GM12864 (cell line): ENCODE measurements around the gene SELENOP.

Experiments used
- DNase-seq: peaks from one replicate; pipeline ENCODE4 v3.0.0-alpha.2; 2011; ENCODE audit warnings: low read depth
- H3K4me3 ChIP-seq: 2 replicates; pipeline ENCODE4 v1.5.1; 2011; ENCODE audit warnings: mild to moderate bottlenecking, low read depth, low read length, control low read depth
- TF ChIP-seq, protein P1 (sequence below): IDR thresholded peaks from 2 replicates; pipeline ENCODE4 v1.5.1; 2011; ENCODE audit warnings: low read depth, mild to moderate bottlenecking, moderate library complexity, low read length, control low read depth, inconsistent platforms; ENCODE audit errors: missing control alignments

SELENOP gene

DNA sequence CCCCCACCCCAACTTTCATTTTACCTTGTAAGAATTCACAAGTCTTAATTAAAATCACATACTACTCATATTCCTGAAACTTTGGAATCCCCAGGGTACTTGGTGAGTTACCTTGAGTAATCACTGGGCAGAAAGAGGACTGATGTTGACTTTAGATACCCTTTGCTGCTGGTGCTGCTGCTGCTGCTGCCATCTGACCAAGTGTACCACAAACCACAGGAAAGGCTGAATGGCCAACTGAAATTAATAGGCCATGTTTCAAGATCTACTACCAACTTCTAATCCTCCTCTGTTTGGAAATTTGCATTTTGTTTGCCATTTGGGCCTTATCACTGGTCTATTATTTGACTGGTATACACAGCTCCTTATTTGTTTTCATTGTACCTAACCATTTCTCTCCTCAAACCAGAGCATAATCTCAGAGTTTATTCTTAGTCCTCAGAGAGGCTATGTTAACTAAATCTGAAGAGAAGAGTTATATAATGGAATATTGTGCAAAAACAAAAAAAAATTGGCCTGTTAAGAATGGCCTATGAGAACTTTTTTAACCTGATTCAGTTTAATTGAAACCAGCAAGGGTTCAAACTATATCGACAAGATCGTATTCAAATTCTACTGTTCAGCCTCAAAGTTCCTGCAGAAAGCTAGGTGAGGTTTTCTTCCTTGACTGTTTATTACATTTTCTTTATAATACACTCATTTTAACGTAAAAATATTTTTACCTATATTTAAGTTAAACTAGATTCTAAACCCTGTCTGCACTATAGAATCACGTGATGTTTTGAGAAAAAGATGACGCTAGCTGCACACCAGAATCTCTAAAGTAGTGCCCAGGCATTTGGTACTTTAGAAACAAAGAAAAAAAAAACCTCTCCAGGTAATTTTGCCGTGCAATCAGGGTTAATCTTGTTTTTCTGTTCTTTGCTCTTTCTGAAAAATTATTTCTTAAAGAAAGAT is 13.1 kb downstream of the SELENOP start:
- no peak overlapping the region for H3K4me3 ChIP-seq
- no peak for DNase-seq
- TF ChIP-seq, protein P1, sequence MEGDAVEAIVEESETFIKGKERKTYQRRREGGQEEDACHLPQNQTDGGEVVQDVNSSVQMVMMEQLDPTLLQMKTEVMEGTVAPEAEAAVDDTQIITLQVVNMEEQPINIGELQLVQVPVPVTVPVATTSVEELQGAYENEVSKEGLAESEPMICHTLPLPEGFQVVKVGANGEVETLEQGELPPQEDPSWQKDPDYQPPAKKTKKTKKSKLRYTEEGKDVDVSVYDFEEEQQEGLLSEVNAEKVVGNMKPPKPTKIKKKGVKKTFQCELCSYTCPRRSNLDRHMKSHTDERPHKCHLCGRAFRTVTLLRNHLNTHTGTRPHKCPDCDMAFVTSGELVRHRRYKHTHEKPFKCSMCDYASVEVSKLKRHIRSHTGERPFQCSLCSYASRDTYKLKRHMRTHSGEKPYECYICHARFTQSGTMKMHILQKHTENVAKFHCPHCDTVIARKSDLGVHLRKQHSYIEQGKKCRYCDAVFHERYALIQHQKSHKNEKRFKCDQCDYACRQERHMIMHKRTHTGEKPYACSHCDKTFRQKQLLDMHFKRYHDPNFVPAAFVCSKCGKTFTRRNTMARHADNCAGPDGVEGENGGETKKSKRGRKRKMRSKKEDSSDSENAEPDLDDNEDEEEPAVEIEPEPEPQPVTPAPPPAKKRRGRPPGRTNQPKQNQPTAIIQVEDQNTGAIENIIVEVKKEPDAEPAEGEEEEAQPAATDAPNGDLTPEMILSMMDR: no peak

DNA sequence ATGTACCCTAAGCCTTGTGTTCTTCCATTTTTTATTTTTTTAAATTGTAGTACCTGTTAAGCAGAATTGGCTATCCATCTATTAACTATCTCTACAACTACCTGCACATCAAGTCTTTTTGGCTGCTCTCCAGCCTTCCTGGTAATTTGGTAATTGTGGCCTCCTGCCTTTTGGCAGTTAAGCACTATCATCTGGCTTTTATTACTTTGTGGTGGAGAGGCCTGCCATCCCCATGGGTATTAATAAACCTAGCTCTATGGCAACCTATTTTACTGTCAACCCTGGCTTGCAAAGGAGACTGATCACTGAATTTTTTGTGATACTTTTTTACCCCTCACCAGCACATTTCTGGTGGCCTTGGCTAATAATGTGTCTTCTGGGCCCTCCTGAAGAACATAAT is 20.5 kb downstream of the SELENOP start:
- TF ChIP-seq, protein P1: no peak
- DNase-seq: no peak
- no peak overlapping the region for H3K4me3 ChIP-seq

DNA sequence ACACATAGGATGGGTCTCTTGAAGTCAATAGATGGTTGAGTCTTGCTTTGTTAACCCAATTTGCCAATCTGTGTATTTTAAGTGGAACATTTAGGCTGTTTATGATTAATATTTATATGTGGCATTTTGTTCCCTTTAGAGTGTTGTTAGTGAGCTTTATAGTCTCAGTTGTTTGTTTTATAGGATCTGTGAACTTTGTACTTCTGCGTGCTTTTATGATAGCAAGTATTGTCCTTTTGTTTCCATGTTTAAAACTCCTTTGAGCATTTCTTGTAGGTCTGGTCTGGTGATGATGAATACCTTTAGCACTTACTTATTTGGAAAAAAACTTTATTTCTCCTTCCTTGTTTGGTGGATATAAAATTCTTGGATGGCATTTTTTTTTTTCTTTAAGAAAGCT is 23.8 kb downstream of the SELENOP start:
- no peak for DNase-seq
- TF ChIP-seq, protein P1: no peak

DNA sequence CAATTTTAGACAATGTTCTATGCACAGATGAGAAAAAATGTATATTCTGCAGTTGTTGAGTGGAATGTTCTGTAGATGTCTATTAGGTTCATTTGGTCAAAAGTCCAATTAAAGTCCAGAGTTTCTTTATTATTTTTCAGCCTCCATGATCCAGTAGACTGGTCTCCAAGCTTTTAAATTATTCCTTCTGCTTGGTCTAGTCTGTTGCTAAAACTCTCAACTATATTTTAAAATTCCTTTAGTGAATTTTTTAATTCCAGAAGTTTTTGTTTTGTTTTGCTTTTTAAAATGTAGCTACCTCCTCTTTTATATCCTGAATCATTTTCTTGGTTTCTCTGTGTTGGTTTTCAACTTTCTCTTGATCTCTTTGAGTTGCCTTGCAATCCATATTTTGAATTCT is 24.6 kb downstream of the SELENOP start:
- H3K4me3 ChIP-seq: no peak overlapping the region
- TF ChIP-seq, protein P1: no peak
- no peak for DNase-seq

More for the DNA sequence above, 23.8 kb downstream of the SELENOP start:
- H3K4me3 ChIP-seq: no peak overlapping the region

DNA sequence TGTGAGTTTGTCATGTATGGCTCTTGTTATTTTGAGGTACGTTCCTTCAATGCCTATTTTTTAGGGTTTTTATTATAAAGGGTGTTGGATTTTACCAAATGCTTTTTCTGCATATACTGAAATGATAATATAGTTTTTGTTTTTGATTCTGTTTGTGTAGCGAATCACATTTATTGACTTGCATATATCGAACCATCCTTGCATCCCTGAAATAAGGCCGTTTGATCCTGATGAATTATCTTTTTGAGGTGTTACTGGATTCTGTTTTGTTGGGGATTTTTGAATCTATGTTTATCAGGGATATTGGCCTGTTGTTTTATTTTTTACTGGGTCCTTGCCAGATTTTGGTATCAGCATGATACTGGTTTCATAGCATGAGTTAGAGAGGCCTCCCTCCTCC is 25.9 kb downstream of the SELENOP start:
- H3K4me3 ChIP-seq: no peak overlapping the region
- DNase-seq: no peak
- TF ChIP-seq, protein P1: no peak

DNA sequence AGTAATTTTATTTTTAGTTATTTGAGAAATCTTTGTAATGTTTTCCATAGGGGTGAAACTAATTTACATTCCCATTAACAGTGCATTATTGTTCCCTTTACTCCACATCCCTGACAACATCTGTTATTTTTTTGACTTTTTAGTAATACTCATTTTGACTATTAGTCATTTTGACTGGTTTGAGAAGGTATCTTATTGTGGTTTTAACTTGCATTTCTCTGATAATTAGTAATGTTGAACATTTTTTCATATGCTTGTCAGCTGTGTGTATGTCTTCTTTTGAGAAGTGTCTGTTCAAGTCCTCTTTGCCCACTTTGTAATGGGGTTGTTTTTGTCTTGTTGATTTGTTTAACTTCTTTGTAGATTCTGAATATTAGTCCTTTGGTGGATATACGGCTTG is 27.6 kb downstream of the SELENOP start:
- TF ChIP-seq, protein P1: no peak
- no peak for DNase-seq
- no peak overlapping the region for H3K4me3 ChIP-seq

DNA sequence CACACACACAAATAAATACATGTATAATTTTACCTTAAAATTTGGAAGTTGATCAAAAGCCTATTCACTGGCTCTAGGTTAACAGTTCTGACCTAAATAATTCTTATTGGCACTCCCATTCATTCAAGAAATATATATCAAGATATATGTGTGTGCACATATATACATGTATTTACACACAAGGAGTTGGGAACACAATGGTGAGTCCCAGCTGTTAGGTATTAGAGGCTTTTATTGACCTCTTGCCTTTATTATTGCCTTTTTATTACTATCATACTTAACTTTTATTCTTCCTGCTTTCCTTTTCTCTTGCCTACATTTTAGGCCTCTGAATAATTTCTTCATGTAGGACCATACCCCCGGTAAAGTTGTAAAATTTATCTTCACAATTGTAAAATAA is 30.1 kb downstream of the SELENOP start:
- H3K4me3 ChIP-seq: no peak overlapping the region
- TF ChIP-seq, protein P1: no peak
- DNase-seq: no peak
